Stomach (tissue), 4 donors: ENCODE results near the gene DNAH1.

Source experiments
- EP300 ChIP-seq: sonication (generic); formaldehyde crosslinking; IDR thresholded peaks from one replicate; pipeline ENCODE4 v1.6.1; 2017; ENCODE audit warnings: antibody characterized with exemption
- POLR2A ChIP-seq, 4 donors: fragments of 450-650 bp; IDR thresholded peaks; one replicate each; pipeline ENCODE4 v1.6.1; 2016; ENCODE audit warnings: antibody characterized with exemption in 4 of 4, control low read depth in 2 of 4, mild to moderate bottlenecking in 1 of 4, moderate library complexity in 1 of 4
- POLR2AphosphoS5 ChIP-seq, 3 donors: sonication (generic); formaldehyde crosslinking; IDR thresholded peaks; one replicate each; pipeline ENCODE4 v1.6.1; 2016; ENCODE audit warnings: antibody characterized with exemption in 3 of 3
- TF ChIP-seq, protein P1 (sequence below), 7 experiments: fragments of 450-650 bp in 4 of 7; fragments of 200-600 bp in 3 of 7; sonication (generic) in 3 of 7; IDR thresholded peaks; one replicate each; pipeline ENCODE4 v1.5.1; 2016 to 2019; ENCODE audit warnings: antibody characterized with exemption in 7 of 7, control low read depth in 2 of 7, mild to moderate bottlenecking in 1 of 7

DNA sequence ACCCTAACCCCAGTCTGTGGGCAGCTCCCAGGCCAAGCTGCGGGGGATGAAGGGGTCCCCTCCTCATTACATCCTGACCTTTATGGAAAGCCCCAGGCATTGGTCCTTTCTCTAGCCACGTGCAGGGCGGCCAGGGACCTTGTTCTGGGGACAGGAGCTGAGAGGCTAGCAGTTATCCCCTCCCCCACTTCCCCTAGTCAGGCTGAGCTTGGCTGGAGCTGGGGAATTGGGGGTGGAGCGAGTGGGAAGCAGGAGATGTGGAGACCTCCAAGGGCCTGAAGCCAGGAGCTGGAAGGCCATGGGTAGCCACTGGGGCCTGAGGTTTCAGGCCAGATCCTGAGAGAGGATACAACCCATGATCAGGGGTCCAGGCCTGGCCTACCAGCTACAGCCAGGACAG is 45.8 kb downstream of the DNAH1 start:
- TF ChIP-seq POLR2A (IDR thresholded peaks at IDR 0.05) = no peak
- TF ChIP-seq, protein P1, sequence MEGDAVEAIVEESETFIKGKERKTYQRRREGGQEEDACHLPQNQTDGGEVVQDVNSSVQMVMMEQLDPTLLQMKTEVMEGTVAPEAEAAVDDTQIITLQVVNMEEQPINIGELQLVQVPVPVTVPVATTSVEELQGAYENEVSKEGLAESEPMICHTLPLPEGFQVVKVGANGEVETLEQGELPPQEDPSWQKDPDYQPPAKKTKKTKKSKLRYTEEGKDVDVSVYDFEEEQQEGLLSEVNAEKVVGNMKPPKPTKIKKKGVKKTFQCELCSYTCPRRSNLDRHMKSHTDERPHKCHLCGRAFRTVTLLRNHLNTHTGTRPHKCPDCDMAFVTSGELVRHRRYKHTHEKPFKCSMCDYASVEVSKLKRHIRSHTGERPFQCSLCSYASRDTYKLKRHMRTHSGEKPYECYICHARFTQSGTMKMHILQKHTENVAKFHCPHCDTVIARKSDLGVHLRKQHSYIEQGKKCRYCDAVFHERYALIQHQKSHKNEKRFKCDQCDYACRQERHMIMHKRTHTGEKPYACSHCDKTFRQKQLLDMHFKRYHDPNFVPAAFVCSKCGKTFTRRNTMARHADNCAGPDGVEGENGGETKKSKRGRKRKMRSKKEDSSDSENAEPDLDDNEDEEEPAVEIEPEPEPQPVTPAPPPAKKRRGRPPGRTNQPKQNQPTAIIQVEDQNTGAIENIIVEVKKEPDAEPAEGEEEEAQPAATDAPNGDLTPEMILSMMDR (IDR thresholded peaks at IDR 0.05) = no peak
- no peak for TF ChIP-seq POLR2AphosphoS5 (IDR thresholded peaks at IDR 0.05)
- no peak for TF ChIP-seq EP300
